ENCODE results near the gene RAB11FIP3. TPM values are rescaled to one million over a fixed set of nuclear protein-coding genes. Genes with fewer than 3 reads are reported as not detected.
"Not testable (repeated sequence)": the region's sequence is repeated elsewhere in the genome, so short reads cannot be mapped to it uniquely, and the experiment has no call there.

Gene RAB11FIP3
- total RNA-seq, 4 donors from 2014 or later: 55.5 to 136 (median 106) TPM

DNA sequence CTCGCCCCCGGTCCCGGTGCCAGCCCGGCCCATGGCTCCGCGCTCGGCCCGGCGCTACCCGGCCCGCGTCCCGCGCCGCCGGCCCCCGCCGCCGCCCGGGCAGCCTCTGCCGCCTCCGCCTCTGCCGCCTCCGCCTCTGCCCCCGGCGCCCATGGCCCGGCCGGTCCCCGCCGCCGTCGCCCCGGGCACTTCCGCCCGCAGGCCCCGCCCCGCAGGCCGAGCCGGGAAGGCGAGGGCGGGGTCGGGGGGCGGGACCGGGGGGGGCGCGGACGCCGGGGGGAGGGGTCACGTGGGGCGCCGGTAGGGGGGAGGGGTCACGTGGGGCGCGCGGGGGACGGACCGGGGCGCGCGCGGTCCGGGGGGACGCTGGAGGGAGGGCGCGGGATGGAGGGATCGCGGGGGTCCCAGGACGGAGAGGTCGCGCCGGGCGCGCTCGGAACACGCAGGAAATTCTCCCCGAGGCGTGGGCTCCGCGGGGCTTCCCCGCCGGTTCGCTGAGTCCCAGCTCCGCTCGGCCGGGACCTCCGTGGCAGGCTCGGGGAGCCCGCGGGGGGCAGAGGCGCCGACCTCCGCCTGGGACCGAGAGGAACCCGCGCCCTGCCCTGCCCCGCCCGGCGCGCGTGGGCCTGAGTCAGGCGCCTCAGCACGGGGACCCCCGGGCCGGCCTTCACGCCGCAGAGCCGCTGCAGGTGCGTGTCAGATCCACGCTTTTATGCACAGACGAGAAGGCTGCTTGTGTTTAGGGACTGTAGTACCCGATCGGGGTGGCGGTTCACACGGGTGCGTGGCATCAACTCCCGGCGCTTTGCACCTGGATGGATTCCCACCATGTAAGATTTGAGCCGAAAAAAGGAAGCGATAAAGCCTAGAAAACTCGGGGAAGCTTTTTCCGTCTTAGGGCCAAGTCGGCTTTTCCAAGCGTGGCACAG lies 43.4 kb upstream of the RAB11FIP3 start, which contains the start of gene PGAP6:
Gene PGAP6, minus strand, starts transcription at position 190 of the 929 bp plus-strand sequence. Its CDS starts 157 bp downstream, at position 33.
- peak; percentile 72 to 86 (median 83) for DNase-seq
- Histone ChIP-seq H3K9me3 (no peaks in the 10 kb centered on the region), H3K27me3 (no peaks in the 10 kb centered on the region), H3K36me3 (peaks cover 0 to 4% (median 0%) of the 10 kb centered on the region in 3 donors), H3K4me1 (peaks cover 0 to 37% (median 7%) of the 10 kb centered on the region in 4 donors), H3K27ac (peak within 1 kb of the TSS; percentile 82 to 94 (median 90)), H3K4me3 (peak within 1 kb of the TSS; percentile 86 to 99 (median 96))
- peak in 1 of 2 donors; percentile 72 for TF ChIP-seq POLR2A (IDR thresholded peaks at IDR 0.05)
- TF ChIP-seq, protein P1, sequence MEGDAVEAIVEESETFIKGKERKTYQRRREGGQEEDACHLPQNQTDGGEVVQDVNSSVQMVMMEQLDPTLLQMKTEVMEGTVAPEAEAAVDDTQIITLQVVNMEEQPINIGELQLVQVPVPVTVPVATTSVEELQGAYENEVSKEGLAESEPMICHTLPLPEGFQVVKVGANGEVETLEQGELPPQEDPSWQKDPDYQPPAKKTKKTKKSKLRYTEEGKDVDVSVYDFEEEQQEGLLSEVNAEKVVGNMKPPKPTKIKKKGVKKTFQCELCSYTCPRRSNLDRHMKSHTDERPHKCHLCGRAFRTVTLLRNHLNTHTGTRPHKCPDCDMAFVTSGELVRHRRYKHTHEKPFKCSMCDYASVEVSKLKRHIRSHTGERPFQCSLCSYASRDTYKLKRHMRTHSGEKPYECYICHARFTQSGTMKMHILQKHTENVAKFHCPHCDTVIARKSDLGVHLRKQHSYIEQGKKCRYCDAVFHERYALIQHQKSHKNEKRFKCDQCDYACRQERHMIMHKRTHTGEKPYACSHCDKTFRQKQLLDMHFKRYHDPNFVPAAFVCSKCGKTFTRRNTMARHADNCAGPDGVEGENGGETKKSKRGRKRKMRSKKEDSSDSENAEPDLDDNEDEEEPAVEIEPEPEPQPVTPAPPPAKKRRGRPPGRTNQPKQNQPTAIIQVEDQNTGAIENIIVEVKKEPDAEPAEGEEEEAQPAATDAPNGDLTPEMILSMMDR (IDR thresholded peaks at IDR 0.05): no peak

DNA sequence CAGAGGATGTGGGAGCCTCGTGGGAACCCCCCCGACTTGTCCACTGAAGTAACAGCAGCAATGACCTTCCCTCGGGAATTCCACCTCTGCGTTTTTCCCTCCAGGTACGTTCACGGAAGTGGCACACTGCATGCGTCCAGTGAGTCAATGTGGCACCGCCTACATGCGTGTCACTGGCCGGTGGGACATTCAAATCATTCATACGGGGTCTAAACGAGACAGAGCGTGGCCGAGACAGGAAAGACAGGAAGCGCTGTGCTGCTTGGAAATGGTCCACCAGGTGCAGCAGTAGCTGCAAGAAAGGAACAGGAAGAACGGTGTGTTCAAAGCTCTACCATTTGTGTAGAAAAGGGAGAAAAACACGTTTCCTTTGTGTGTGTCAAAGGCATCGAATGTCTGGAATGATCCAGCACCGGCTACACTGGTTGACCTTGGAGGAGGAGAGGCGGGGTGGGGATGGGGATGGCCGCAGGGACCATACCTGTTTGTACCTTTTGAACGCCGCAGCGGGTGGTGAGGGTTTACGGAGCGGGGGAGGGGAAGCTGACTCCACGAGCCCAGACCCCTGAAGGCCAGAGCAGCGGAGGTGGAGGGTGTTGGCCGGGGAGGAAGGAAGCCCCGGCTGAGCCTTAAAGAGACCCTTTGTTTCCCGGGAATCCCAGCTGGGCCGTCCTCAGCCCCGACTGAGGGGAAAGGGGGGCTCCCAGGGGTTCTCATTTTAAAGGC lies 42.0 kb upstream of the RAB11FIP3 start:
- H3K4me3 ChIP-seq: peak overlapping the region; percentile 86 to 99 (median 96)
- no peaks in the 10 kb centered on the region for H3K36me3 ChIP-seq
- peak overlapping the region; percentile 81 to 94 (median 90) for H3K27ac ChIP-seq
- TF ChIP-seq POLR2A (IDR thresholded peaks at IDR 0.05): peak; percentile 40 to 63
- TF ChIP-seq, protein P1 (IDR thresholded peaks at IDR 0.05): peak in 2 of 6 experiments; percentile 2 to 21
- H3K27me3 ChIP-seq: no peaks in the 10 kb centered on the region
- peaks cover 0 to 37% (median 7%) of the 10 kb centered on the region in 4 donors for H3K4me1 ChIP-seq
- no peaks in the 10 kb centered on the region for H3K9me3 ChIP-seq
- DNase-seq: peak; percentile 80 to 93 (median 83)

DNA sequence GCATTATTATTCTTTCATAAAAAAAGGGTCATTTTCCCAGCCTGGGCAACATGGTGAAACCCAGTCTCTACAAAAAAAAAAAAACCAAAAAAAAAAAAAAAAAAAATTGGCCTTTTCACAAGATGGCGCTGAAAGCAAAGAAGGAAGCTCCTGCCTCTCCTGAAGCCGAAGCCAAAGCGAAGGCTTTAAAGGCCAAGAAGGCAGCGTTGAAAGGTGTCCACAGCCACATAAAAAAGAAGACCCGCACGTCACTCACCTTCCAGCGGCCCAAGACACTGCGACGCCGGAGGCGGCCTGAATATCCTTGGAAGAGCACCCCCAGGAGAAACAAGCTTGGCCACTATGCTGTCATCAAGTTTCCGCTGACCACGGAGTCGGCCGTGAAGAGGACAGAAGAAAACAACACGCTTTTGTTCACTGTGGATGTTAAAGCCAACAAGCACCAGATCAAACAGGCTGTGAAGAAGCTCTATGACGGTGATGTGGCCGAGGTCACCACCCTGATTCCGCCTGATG lies 38.8 kb upstream of the RAB11FIP3 start:
- peaks cover 0 to 12% (median 3%) of the 10 kb centered on the region in 4 donors for H3K4me1 ChIP-seq

DNA sequence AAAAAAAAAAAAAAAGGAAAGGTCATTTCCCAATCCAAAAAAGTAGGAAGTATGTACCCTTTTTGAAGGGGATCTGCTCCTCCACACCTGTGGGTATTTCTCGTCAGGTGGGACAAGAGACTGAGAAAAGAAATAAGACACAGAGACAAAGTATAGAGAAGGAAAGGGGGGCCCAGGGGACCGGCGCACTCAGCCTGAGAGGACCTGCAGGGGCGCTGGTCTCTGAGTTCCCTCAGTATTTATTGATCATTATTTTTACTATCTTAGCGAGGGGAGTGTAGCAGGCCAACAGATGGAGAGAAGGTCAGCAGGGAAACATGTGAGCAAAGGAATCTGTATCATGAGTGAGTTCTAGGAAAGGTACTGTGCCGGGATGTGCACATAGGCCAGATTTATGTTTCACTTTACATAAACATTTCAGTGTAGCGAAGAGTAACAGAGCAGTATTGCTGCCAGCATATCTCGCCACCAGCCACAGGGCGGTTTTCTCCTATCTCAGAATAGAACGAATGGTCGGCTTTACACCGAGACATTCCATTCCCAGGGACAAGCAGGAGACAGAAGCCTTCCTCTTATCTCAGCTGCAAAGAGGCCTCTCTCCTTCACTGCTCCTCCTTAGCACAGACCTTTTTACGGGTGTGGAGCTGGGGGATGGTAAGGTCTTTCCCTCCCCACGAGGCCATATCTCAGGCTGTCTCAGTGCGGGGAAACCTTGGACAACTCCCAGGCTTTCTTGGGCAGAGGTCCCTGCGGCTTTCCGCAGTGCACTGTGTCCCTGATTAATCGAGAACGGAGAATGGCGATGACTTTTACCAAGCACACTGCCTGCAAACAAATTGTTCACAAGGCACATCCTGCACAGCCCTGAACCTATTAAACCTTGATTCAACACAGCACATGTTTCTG lies 37.4 kb upstream of the RAB11FIP3 start:
- not testable (repeated sequence) for DNase-seq
- Histone ChIP-seq H3K27ac (peak overlapping the region in 1 of 4 donors; percentile 47), H3K4me1 (peaks cover 0 to 12% (median 3%) of the 10 kb centered on the region in 4 donors)

More for the DNA sequence above, 38.8 kb upstream of the RAB11FIP3 start:
- H3K27ac ChIP-seq: peak overlapping the region in 1 of 4 donors; percentile 47
- no peaks in the 10 kb centered on the region for H3K27me3 ChIP-seq
- H3K36me3 ChIP-seq: no peaks in the 10 kb centered on the region
- H3K4me3 ChIP-seq: no peak overlapping the region
- no peak for DNase-seq
- H3K9me3 ChIP-seq: no peaks in the 10 kb centered on the region
- TF ChIP-seq POLR2A (IDR thresholded peaks at IDR 0.05): no peak
- TF ChIP-seq, protein P1 (IDR thresholded peaks at IDR 0.05): no peak

DNA sequence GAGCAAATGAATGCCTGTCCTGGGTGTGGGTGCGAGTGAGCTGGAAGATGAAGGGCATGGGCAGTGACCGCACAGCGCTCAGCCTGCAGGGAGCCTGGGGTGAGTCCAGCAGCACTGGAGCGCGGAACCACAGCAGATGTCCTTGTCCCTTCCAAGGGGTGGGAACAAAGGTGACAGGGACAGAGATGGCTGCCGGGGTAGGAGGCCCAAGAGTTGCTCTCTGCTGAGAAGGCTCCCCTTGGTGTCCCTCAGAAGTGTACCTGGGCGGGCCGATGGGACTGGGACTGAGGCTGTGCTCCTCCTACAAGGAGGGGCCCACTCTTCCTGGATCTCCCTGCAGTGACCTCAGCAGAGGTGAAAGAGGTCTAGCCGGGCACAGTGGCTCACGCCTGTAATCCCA lies 36.1 kb upstream of the RAB11FIP3 start:
- Histone ChIP-seq H3K4me3 (no peak overlapping the region), H3K27ac (peak overlapping the region in 1 of 4 donors; percentile 1), H3K9me3 (no peaks in the 10 kb centered on the region), H3K27me3 (no peaks in the 10 kb centered on the region), H3K4me1 (no peaks in the 10 kb centered on the region), H3K36me3 (no peaks in the 10 kb centered on the region)
- DNase-seq: no peak
- TF ChIP-seq, protein P1 (IDR thresholded peaks at IDR 0.05): no peak
- TF ChIP-seq POLR2A (IDR thresholded peaks at IDR 0.05): no peak

More for the DNA sequence above, 37.4 kb upstream of the RAB11FIP3 start:
- not testable (repeated sequence) for H3K9me3 ChIP-seq, H3K4me3 ChIP-seq, H3K36me3 ChIP-seq, H3K27me3 ChIP-seq
